GM23338 (cell line): ENCODE measurements around the gene MAG. TPM values are rescaled to one million over a fixed set of nuclear protein-coding genes. Genes with fewer than 3 reads are reported as not detected.

Experiments
- ATAC-seq: fragments of 200-7000 bp; cut with Tn5 transposase; 3 replicates; pipeline ENCODE4 v1.9.1; 2020
- DNase-seq: peaks from one replicate; pipeline ENCODE4 v3.0.0-alpha.2; 2015; ENCODE audit warnings: low spot score
- H2AFZ ChIP-seq: fragments of 200-600 bp; sonication (generic); 2 replicates; pipeline ENCODE4 v1.8.0; 2016; ENCODE audit warnings: antibody characterized with exemption, mild to moderate bottlenecking, moderate library complexity
- H3F3A ChIP-seq: fragments of 200-600 bp; sonication (generic); replicated peaks from 2 replicates; pipeline ENCODE4 v1.8.0; 2017; ENCODE audit warnings: antibody characterized with exemption, mixed run types, low read depth
- H3K27ac ChIP-seq: fragments of 200-600 bp; sonication (generic); 2 replicates; pipeline ENCODE4 v1.6.1; 2016; ENCODE audit warnings: low read depth
- H3K27me3 ChIP-seq: fragments of 200-600 bp; sonication (generic); 2 replicates; pipeline ENCODE4 v1.8.0; 2016; ENCODE audit warnings: mild to moderate bottlenecking, mixed run types, moderate library complexity; ENCODE audit not compliant: insufficient read depth
- H3K36me3 ChIP-seq: fragments of 200-600 bp; sonication (generic); 2 replicates; pipeline ENCODE4 v1.8.0; 2016; ENCODE audit warnings: mild to moderate bottlenecking; ENCODE audit not compliant: insufficient read depth
- H3K4me1 ChIP-seq: fragments of 200-600 bp; sonication (generic); 2 replicates; pipeline ENCODE4 v1.8.0; 2016; ENCODE audit warnings: mild to moderate bottlenecking, moderate library complexity; ENCODE audit not compliant: insufficient read depth
- H3K4me2 ChIP-seq: fragments of 200-600 bp; sonication (generic); 2 replicates; pipeline ENCODE4 v1.7.1; 2017; ENCODE audit warnings: mixed run types
- H3K4me3 ChIP-seq: fragments of 200-600 bp; sonication (generic); 2 replicates; pipeline ENCODE4 v1.6.1; 2016; ENCODE audit warnings: mixed run types
- H3K79me2 ChIP-seq: fragments of 200-600 bp; sonication (generic); replicated peaks from 2 replicates; pipeline ENCODE4 v1.8.0; 2017; ENCODE audit warnings: mild to moderate bottlenecking; ENCODE audit not compliant: insufficient read depth
- H3K9me2 ChIP-seq: fragments of 200-600 bp; sonication (generic); 2 replicates; pipeline ENCODE4 v1.8.0; 2017; ENCODE audit not compliant: insufficient read depth
- H4K20me1 ChIP-seq: fragments of 200-600 bp; sonication (generic); replicated peaks from 2 replicates; pipeline ENCODE4 v1.8.0; 2017; ENCODE audit warnings: mild to moderate bottlenecking; ENCODE audit not compliant: insufficient read depth
- H3K27ac Mint-ChIP-seq: 2 replicates; pipeline ENCODE4 v1.8.0; 2020; ENCODE audit warnings: inconsistent platforms, mild to moderate bottlenecking, moderate library complexity, mixed read lengths
- H3K27me3 Mint-ChIP-seq: 3 replicates; pipeline ENCODE4 v1.8.0; 2022; ENCODE audit warnings: low read depth, mild to moderate bottlenecking, moderate library complexity, mixed read lengths, inconsistent platforms; ENCODE audit not compliant: insufficient read depth, poor library complexity
- H3K36me3 Mint-ChIP-seq: 3 replicates; pipeline ENCODE4 v1.8.0; 2021; ENCODE audit warnings: low read depth, mild to moderate bottlenecking, inconsistent platforms, moderate library complexity, mixed read lengths
- H3K4me1 Mint-ChIP-seq: 3 replicates; pipeline ENCODE4 v1.8.0; 2020; ENCODE audit warnings: mild to moderate bottlenecking, inconsistent platforms, mixed read lengths
- H3K4me3 Mint-ChIP-seq: 3 replicates; pipeline ENCODE4 v1.8.0; 2021; ENCODE audit warnings: moderate library complexity, mild to moderate bottlenecking, inconsistent platforms, mixed read lengths
- H3K9me3 Mint-ChIP-seq: 3 replicates; pipeline ENCODE4 v1.8.0; 2020; ENCODE audit warnings: moderate library complexity, mild to moderate bottlenecking, inconsistent platforms, mixed read lengths
- EZH2 ChIP-seq: fragments of 200-600 bp; sonication (generic); IDR thresholded peaks from one replicate; pipeline ENCODE4 v1.8.0; 2017; ENCODE audit warnings: antibody characterized with exemption, mild to moderate bottlenecking, low read depth; ENCODE audit not compliant: unreplicated experiment
- EZH2phosphoT487 ChIP-seq: fragments of 200-600 bp; sonication (generic); IDR thresholded peaks from one replicate; pipeline ENCODE4 v1.8.1; 2018; ENCODE audit warnings: antibody characterized with exemption; ENCODE audit not compliant: unreplicated experiment
- JUNB ChIP-seq: IDR thresholded peaks from one replicate; pipeline ENCODE4 v1.6.1; 2016; ENCODE audit warnings: antibody characterized with exemption; ENCODE audit not compliant: unreplicated experiment
- NANOG ChIP-seq: IDR thresholded peaks from 2 replicates; pipeline ENCODE4 v1.6.1; 2016; ENCODE audit warnings: antibody characterized with exemption, borderline replicate concordance
- POLR2AphosphoS5 ChIP-seq: IDR thresholded peaks from 2 replicates; pipeline ENCODE4 v1.6.1; 2016; ENCODE audit warnings: antibody characterized with exemption, low read depth
- ZNF331 ChIP-seq: fragments of 250-450 bp; sonication (Bioruptor Pico); IDR thresholded peaks from 2 replicates; pipeline ENCODE4 v1.5.0; 2020; ENCODE audit warnings: low read depth, mild to moderate bottlenecking, moderate library complexity
- polyA plus RNA-seq: library from polyadenylated mRNA; unstranded; fragments of >200 nt; fragmentation: Nextera tagmentation; extraction: Ambion mirVana; gene quantifications from 2 replicates; pipeline ENCODE4 v1.2.1, GENCODE V29; 2016
- total RNA-seq: library from RNA; depleted of rRNA; stranded (reverse); fragments of >200 nt; shearing (Covaris generic); gene quantifications from 2 replicates; pipeline ENCODE4 v1.2.3, GENCODE V29; 2014
- TF ChIP-seq, protein P1 (sequence below): fragments of 250-450 bp; sonication (Bioruptor Pico); IDR thresholded peaks from 2 replicates; pipeline ENCODE4 v1.5.0; 2020; ENCODE audit warnings: mild to moderate bottlenecking, moderate library complexity
- TF ChIP-seq, protein P2 (sequence below), 2 experiments: fragments of 200-600 bp in 1 of 2; sonication (generic) in 1 of 2; conservative IDR thresholded peaks; 2 replicates each; pipeline versions ENCODE4 v1.5.1 to v1.6.1; 2016 to 2017; ENCODE audit warnings: antibody characterized with exemption in 2 of 2, low read depth in 2 of 2, mild to moderate bottlenecking in 2 of 2, moderate library complexity in 1 of 2
- TF ChIP-seq, protein P3 (sequence below): IDR thresholded peaks from one replicate; pipeline ENCODE4 v1.6.1; 2018; ENCODE audit warnings: antibody characterized with exemption; ENCODE audit not compliant: unreplicated experiment

Gene MAG
- total and polyA plus RNA-seq, 2 experiments from 2014 or later, result 0.61 to 1.3 TPM

DNA sequence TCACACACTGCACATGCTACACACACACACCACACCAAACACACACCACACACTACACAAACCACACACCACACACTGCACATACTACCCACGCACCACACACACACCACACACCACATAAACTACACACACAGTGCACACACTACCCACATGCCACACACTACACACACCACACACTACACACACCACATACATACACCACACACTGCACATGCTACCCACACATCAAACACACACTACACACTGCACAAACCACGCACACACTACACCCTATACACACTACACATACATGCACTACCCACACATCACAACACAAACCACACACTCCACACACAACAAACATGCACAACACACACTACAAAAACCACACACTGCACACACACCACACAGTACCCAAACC, 6.0 kb downstream of the MAG start:
- Histone ChIP-seq H3K79me2 (no peaks in the 10 kb centered on the region), H3K27ac (no peak overlapping the region), H3K36me3 (no peaks in the 10 kb centered on the region), H3K4me1 (peaks cover 25% of the 10 kb centered on the region), H4K20me1 (no peaks in the 10 kb centered on the region), H3K4me2 (no peak overlapping the region), H3K4me3 (no peak overlapping the region), H3F3A (peaks cover 13% of the 10 kb centered on the region), H3K9me2 (no peaks in the 10 kb centered on the region), H2AFZ (no peak overlapping the region), H3K27me3 (no peaks in the 10 kb centered on the region)
- no peaks in the 10 kb centered on the region for H3K9me3 Mint-ChIP-seq
- H3K27ac Mint-ChIP-seq, result no peak overlapping the region
- H3K4me1 Mint-ChIP-seq, result peaks cover 11% of the 10 kb centered on the region
- DNase-seq, result no peak
- no peak for ATAC-seq
- TF ChIP-seq EZH2 (no peak), EZH2phosphoT487 (no peak), POLR2AphosphoS5 (no peak)
- TF ChIP-seq, protein P1, sequence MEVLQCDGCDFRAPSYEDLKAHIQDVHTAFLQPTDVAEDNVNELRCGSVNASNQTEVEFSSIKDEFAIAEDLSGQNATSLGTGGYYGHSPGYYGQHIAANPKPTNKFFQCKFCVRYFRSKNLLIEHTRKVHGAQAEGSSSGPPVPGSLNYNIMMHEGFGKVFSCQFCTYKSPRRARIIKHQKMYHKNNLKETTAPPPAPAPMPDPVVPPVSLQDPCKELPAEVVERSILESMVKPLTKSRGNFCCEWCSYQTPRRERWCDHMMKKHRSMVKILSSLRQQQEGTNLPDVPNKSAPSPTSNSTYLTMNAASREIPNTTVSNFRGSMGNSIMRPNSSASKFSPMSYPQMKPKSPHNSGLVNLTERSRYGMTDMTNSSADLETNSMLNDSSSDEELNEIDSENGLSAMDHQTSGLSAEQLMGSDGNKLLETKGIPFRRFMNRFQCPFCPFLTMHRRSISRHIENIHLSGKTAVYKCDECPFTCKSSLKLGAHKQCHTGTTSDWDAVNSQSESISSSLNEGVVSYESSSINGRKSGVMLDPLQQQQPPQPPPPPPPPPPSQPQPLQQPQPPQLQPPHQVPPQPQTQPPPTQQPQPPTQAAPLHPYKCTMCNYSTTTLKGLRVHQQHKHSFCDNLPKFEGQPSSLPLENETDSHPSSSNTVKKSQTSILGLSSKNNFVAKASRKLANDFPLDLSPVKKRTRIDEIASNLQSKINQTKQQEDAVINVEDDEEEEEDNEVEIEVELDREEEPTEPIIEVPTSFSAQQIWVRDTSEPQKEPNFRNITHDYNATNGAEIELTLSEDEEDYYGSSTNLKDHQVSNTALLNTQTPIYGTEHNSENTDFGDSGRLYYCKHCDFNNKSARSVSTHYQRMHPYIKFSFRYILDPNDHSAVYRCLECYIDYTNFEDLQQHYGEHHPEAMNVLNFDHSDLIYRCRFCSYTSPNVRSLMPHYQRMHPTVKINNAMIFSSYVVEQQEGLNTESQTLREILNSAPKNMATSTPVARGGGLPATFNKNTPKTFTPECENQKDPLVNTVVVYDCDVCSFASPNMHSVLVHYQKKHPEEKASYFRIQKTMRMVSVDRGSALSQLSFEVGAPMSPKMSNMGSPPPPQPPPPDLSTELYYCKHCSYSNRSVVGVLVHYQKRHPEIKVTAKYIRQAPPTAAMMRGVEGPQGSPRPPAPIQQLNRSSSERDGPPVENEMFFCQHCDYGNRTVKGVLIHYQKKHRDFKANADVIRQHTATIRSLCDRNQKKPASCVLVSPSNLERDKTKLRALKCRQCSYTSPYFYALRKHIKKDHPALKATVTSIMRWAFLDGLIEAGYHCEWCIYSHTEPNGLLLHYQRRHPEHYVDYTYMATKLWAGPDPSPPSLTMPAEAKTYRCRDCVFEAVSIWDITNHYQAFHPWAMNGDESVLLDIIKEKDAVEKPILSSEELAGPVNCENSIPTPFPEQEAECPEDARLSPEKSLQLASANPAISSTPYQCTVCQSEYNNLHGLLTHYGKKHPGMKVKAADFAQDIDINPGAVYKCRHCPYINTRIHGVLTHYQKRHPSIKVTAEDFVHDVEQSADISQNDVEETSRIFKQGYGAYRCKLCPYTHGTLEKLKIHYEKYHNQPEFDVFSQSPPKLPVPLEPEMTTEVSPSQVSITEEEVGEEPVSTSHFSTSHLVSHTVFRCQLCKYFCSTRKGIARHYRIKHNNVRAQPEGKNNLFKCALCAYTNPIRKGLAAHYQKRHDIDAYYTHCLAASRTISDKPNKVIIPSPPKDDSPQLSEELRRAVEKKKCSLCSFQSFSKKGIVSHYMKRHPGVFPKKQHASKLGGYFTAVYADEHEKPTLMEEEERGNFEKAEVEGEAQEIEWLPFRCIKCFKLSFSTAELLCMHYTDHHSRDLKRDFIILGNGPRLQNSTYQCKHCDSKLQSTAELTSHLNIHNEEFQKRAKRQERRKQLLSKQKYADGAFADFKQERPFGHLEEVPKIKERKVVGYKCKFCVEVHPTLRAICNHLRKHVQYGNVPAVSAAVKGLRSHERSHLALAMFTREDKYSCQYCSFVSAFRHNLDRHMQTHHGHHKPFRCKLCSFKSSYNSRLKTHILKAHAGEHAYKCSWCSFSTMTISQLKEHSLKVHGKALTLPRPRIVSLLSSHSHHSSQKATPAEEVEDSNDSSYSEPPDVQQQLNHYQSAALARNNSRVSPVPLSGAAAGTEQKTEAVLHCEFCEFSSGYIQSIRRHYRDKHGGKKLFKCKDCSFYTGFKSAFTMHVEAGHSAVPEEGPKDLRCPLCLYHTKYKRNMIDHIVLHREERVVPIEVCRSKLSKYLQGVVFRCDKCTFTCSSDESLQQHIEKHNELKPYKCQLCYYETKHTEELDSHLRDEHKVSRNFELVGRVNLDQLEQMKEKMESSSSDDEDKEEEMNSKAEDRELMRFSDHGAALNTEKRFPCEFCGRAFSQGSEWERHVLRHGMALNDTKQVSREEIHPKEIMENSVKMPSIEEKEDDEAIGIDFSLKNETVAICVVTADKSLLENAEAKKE (CRISPR knock-in tag), result no peak
- H3K27me3 Mint-ChIP-seq, result peaks cover 2% of the 10 kb centered on the region
- H3K36me3 Mint-ChIP-seq, result no peaks in the 10 kb centered on the region
- H3K4me3 Mint-ChIP-seq, result no peak overlapping the region

DNA sequence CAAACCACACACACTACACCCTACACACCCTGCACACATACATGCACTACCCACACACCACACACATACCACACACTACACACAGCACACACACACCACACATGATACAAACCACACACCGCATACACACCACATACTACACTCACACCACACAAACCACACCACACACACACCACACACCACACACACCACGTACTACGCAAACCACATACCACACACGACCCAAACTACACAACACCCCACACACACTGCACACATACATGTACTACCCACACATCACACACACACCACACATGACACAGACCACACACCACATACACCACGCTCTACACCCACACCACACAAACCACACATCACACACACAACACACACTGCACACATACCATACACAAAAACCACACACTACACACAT, 6.6 kb downstream of the MAG start:
- peaks cover 13% of the 10 kb centered on the region for H3F3A ChIP-seq
- ATAC-seq (no peak), DNase-seq (no peak)
- H2AFZ ChIP-seq, result no peak overlapping the region
- H3K36me3 Mint-ChIP-seq, result no peaks in the 10 kb centered on the region
- H3K27me3 ChIP-seq, result no peaks in the 10 kb centered on the region
- H3K79me2 ChIP-seq, result no peaks in the 10 kb centered on the region
- H3K27ac Mint-ChIP-seq, result no peak overlapping the region
- H3K9me3 Mint-ChIP-seq, result no peaks in the 10 kb centered on the region
- no peak overlapping the region for H3K27ac ChIP-seq
- peaks cover 9% of the 10 kb centered on the region for H3K4me1 Mint-ChIP-seq
- H3K4me3 ChIP-seq, result no peak overlapping the region
- no peak overlapping the region for H3K4me3 Mint-ChIP-seq
- no peaks in the 10 kb centered on the region for H4K20me1 ChIP-seq
- no peaks in the 10 kb centered on the region for H3K9me2 ChIP-seq
- peaks cover 25% of the 10 kb centered on the region for H3K4me1 ChIP-seq
- no peaks in the 10 kb centered on the region for H3K36me3 ChIP-seq
- peaks cover under 1% of the 10 kb centered on the region for H3K27me3 Mint-ChIP-seq
- H3K4me2 ChIP-seq, result no peak overlapping the region
- TF ChIP-seq EZH2phosphoT487, result no peak
- no peak for TF ChIP-seq JUNB
- TF ChIP-seq POLR2AphosphoS5, result no peak
- no peak for TF ChIP-seq EZH2
- TF ChIP-seq, protein P2, sequence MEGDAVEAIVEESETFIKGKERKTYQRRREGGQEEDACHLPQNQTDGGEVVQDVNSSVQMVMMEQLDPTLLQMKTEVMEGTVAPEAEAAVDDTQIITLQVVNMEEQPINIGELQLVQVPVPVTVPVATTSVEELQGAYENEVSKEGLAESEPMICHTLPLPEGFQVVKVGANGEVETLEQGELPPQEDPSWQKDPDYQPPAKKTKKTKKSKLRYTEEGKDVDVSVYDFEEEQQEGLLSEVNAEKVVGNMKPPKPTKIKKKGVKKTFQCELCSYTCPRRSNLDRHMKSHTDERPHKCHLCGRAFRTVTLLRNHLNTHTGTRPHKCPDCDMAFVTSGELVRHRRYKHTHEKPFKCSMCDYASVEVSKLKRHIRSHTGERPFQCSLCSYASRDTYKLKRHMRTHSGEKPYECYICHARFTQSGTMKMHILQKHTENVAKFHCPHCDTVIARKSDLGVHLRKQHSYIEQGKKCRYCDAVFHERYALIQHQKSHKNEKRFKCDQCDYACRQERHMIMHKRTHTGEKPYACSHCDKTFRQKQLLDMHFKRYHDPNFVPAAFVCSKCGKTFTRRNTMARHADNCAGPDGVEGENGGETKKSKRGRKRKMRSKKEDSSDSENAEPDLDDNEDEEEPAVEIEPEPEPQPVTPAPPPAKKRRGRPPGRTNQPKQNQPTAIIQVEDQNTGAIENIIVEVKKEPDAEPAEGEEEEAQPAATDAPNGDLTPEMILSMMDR (conservative IDR thresholded peaks at IDR 0.05; ENCODE audit: low read depth in 2 of 2), result no peak
- TF ChIP-seq ZNF331 (CRISPR knock-in tag), result no peak
- no peak for TF ChIP-seq NANOG
- TF ChIP-seq, protein P3, sequence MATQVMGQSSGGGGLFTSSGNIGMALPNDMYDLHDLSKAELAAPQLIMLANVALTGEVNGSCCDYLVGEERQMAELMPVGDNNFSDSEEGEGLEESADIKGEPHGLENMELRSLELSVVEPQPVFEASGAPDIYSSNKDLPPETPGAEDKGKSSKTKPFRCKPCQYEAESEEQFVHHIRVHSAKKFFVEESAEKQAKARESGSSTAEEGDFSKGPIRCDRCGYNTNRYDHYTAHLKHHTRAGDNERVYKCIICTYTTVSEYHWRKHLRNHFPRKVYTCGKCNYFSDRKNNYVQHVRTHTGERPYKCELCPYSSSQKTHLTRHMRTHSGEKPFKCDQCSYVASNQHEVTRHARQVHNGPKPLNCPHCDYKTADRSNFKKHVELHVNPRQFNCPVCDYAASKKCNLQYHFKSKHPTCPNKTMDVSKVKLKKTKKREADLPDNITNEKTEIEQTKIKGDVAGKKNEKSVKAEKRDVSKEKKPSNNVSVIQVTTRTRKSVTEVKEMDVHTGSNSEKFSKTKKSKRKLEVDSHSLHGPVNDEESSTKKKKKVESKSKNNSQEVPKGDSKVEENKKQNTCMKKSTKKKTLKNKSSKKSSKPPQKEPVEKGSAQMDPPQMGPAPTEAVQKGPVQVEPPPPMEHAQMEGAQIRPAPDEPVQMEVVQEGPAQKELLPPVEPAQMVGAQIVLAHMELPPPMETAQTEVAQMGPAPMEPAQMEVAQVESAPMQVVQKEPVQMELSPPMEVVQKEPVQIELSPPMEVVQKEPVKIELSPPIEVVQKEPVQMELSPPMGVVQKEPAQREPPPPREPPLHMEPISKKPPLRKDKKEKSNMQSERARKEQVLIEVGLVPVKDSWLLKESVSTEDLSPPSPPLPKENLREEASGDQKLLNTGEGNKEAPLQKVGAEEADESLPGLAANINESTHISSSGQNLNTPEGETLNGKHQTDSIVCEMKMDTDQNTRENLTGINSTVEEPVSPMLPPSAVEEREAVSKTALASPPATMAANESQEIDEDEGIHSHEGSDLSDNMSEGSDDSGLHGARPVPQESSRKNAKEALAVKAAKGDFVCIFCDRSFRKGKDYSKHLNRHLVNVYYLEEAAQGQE, result no peak
